ENCODE results near the gene GPR34. TPM values are rescaled to one million over a fixed set of nuclear protein-coding genes. Genes with fewer than 3 reads are reported as not detected.

GPR34 gene
- total and polyA plus RNA-seq, 9 of the 15 experiments (the other 6 are each of a cell fraction or from before 2014, with no cell fraction given): 0.13 TPM; not detected in 8

GRCh38 chrX:41722816-41723618, 34.2 kb downstream of the GPR34 start (continued):
- TF ChIP-seq CCAR2 (IDR thresholded peaks at IDR 0.05; ENCODE audit: low read depth, low read length) (no peak), ZNF274 (IDR thresholded peaks at IDR 0.05; ENCODE audit: borderline replicate concordance, low read depth, low read length) (no peak), ZNF584 (CRISPR knock-in tag; IDR thresholded peaks at IDR 0.05; ENCODE audit: low read depth) (no peak), ZFP1 (CRISPR knock-in tag; IDR thresholded peaks at IDR 0.05) (no peak)

GRCh38 chrX:41723826-41724225, 35.1 kb downstream of the GPR34 start, which contains the start of gene GPR82:
GPR82 (plus strand) TSS chrX:41724181; CDS start chrX:41727027, 2,846 bp downstream.
- CTCF ChIA-PET (ENCODE audit: low intra/inter-chr PET ratio): no interaction called here
- ATAC-seq: no peak
- in situ Hi-C loops (cut with MboI): no loop called here
- WGBS (ENCODE audit: insufficient coverage, low coverage, missing lambda C conversion rate): 22% methylated on average over 2 of the region's 2 CpGs
- Histone ChIP-seq H3K4me3 (no peak within 1 kb of the TSS), H3K9ac (ENCODE audit: insufficient read depth in 1 of 2, low read depth in 2 of 2, low read length in 2 of 2) (no peak within 1 kb of the TSS), H3K36me3 (ENCODE audit: control insufficient read depth, insufficient read depth, low read length) (no peaks in the 10 kb centered on the region), H3K4me2 (ENCODE audit: insufficient read depth, low read length) (no peak within 1 kb of the TSS), H2AFZ (ENCODE audit: low read depth, low read length) (no peak within 1 kb of the TSS), H4K20me1 (replicated peaks; ENCODE audit: control insufficient read depth, insufficient read depth, low read length) (no peaks in the 10 kb centered on the region), H3K79me2 (ENCODE audit: control insufficient read depth, insufficient read depth, low read length) (no peaks in the 10 kb centered on the region), H3K9me1 (ENCODE audit: control insufficient read depth, insufficient read depth, low read length) (no peaks in the 10 kb centered on the region), H3K4me1 (replicated peaks in 1 of 2; ENCODE audit: control insufficient read depth in 2 of 2, insufficient read depth in 2 of 2, low read length in 2 of 2) (peaks cover 0 to 2% of the 10 kb centered on the region in 2 experiments; a peak in 2 of 5 replicates), H3K27ac (ENCODE audit: extremely low read depth, low read depth, low read length) (no peak within 1 kb of the TSS), H3K27me3 (ENCODE audit: control insufficient read depth in 2 of 2, insufficient read depth in 2 of 2, low read length in 2 of 2) (no peaks in the 10 kb centered on the region), H3K9me3 (replicated peaks; ENCODE audit: control insufficient read depth, insufficient read depth, low read depth, low read length) (no peaks in the 10 kb centered on the region)
- BruUV-seq (replicated peaks): no TSS peak
- intact Hi-C loops (cut with micrococcal nuclease): no loop called here
- DNase-seq (ENCODE audit: extremely low read depth in 1 of 4, low spot score in 3 of 4): no peak
- POLR2A ChIA-PET: no interaction called here
- TF ChIP-seq MXI1 (IDR thresholded peaks at IDR 0.05; ENCODE audit: low read depth, low read length) (no peak), EZH2 (IDR thresholded peaks at IDR 0.05; ENCODE audit: borderline replicate concordance, low read depth, low read length) (no peak), ELF1 (tag; IDR thresholded peaks at IDR 0.05) (no peak), NRF1 (conservative IDR thresholded peaks at IDR 0.05 in 1 of 2, IDR thresholded peaks at IDR 0.05 in 1 of 2) (no peak), ZNF445 (CRISPR knock-in tag; IDR thresholded peaks at IDR 0.05; ENCODE audit: low read depth) (no peak), GABPB1 (CRISPR knock-in tag; IDR thresholded peaks at IDR 0.05) (no peak)
- TF ChIP-seq, protein P1, sequence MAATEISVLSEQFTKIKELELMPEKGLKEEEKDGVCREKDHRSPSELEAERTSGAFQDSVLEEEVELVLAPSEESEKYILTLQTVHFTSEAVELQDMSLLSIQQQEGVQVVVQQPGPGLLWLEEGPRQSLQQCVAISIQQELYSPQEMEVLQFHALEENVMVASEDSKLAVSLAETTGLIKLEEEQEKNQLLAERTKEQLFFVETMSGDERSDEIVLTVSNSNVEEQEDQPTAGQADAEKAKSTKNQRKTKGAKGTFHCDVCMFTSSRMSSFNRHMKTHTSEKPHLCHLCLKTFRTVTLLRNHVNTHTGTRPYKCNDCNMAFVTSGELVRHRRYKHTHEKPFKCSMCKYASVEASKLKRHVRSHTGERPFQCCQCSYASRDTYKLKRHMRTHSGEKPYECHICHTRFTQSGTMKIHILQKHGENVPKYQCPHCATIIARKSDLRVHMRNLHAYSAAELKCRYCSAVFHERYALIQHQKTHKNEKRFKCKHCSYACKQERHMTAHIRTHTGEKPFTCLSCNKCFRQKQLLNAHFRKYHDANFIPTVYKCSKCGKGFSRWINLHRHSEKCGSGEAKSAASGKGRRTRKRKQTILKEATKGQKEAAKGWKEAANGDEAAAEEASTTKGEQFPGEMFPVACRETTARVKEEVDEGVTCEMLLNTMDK (IDR thresholded peaks at IDR 0.05; ENCODE audit: borderline replicate concordance, insufficient read depth, low read depth, low read length, poor library complexity, severe bottlenecking): no peak
- FAIRE-seq: no peak

All from K562 (cell line).